Mammary epithelial cell (primary cell): ENCODE results near the gene DNAJC7.

Experiments used
- EZH2 ChIP-seq: IDR thresholded peaks from 2 replicates; pipeline ENCODE4 v1.6.1; 2012; ENCODE audit warnings: low read length, inconsistent platforms, borderline replicate concordance
- TF ChIP-seq, protein P1 (sequence below), 2 donors: IDR thresholded peaks in 1 of 2; conservative IDR thresholded peaks in 1 of 2; 2 replicates each; pipeline ENCODE4 v1.5.1; 2011 to 2012; ENCODE audit warnings: inconsistent platforms in 2 of 2, low read length in 2 of 2, mild to moderate bottlenecking in 2 of 2, control low read depth in 1 of 2, low read depth in 1 of 2; ENCODE audit not compliant: insufficient read depth in 1 of 2; ENCODE audit errors: extremely low read depth in 1 of 2

DNA sequence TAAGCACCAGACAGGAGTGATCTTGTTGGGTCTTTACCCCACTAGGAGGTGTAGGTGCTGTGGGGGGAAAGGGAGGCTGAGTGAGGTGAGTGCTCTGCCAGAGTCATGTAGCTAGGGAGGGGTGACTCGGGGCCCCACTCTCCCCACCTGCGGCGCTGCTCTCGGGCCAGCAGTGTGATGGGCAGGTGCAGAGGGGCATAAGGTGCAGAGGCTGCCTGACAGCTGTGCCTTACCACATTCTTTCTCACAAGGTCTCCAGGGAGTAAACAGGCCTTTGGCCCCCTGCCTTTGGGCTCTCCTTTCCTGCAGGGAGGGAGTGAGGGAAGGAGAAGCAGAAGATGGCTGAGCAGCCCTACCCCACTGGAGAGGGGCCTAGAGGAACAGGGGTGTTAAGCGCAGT is 55.1 kb downstream of the DNAJC7 start:
- TF ChIP-seq, protein P1, sequence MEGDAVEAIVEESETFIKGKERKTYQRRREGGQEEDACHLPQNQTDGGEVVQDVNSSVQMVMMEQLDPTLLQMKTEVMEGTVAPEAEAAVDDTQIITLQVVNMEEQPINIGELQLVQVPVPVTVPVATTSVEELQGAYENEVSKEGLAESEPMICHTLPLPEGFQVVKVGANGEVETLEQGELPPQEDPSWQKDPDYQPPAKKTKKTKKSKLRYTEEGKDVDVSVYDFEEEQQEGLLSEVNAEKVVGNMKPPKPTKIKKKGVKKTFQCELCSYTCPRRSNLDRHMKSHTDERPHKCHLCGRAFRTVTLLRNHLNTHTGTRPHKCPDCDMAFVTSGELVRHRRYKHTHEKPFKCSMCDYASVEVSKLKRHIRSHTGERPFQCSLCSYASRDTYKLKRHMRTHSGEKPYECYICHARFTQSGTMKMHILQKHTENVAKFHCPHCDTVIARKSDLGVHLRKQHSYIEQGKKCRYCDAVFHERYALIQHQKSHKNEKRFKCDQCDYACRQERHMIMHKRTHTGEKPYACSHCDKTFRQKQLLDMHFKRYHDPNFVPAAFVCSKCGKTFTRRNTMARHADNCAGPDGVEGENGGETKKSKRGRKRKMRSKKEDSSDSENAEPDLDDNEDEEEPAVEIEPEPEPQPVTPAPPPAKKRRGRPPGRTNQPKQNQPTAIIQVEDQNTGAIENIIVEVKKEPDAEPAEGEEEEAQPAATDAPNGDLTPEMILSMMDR (conservative IDR thresholded peaks at IDR 0.05 in 1 of 2, IDR thresholded peaks at IDR 0.05 in 1 of 2; ENCODE audit: extremely low read depth in 1 of 2, insufficient read depth in 1 of 2, low read depth in 1 of 2, low read length in 2 of 2), result no peak
- TF ChIP-seq EZH2, result no peak
